Cardiac muscle cell (in vitro differentiated cells and primary cell): ENCODE results near the gene C19orf67. TPM values are rescaled to one million over a fixed set of nuclear protein-coding genes. Genes with fewer than 3 reads are reported as not detected.

Source experiments
- DNase-seq, 2 donors: peaks; one replicate each; pipeline versions ENCODE4 v3.0.0 to v3.0.0-alpha.2; 2010 to 2017; ENCODE audit warnings: low read depth in 1 of 2, low spot score in 1 of 2
- H3K27ac ChIP-seq: fragments of 200-600 bp; sonication (generic); 2 replicates; pipeline ENCODE4 v1.5.1; 2016
- H3K27me3 ChIP-seq: fragments of 200-600 bp; sonication (generic); 2 replicates; pipeline ENCODE4 v1.6.0; 2016; ENCODE audit warnings: control low read depth
- H3K36me3 ChIP-seq: fragments of 200-600 bp; sonication (generic); 2 replicates; pipeline ENCODE4 v1.5.1; 2016; ENCODE audit warnings: control low read depth
- H3K4me1 ChIP-seq: fragments of 200-600 bp; sonication (generic); 2 replicates; pipeline ENCODE4 v1.8.1; 2017; ENCODE audit warnings: low read depth, mild to moderate bottlenecking, mixed run types
- H3K4me3 ChIP-seq: fragments of 200-600 bp; sonication (generic); 2 replicates; pipeline ENCODE4 v1.5.1; 2016; ENCODE audit warnings: mild to moderate bottlenecking
- H3K9me3 ChIP-seq: fragments of 200-600 bp; sonication (generic); 2 replicates; pipeline ENCODE4 v1.5.1; 2017; ENCODE audit warnings: low read depth, mild to moderate bottlenecking, control low read depth
- polyA plus RNA-seq: library from polyadenylated mRNA; unstranded; fragments of >200 nt; fragmentation: Nextera tagmentation; extraction: Ambion mirVana; gene quantifications from 2 replicates; pipeline ENCODE4 v1.2.1, GENCODE V29; 2016
- total RNA-seq: library from RNA; depleted of rRNA; stranded (reverse); fragments of >200 nt; gene quantifications from 2 replicates; pipeline ENCODE4 v1.2.3, GENCODE V29; 2016
- TF ChIP-seq, protein P1 (sequence below): IDR thresholded peaks from 2 replicates; pipeline ENCODE4 v1.5.1; 2012; ENCODE audit warnings: low read depth, mild to moderate bottlenecking, low read length

C19orf67 gene
- total and polyA plus RNA-seq, 2 experiments from 2014 or later, result 7.5 to 14.2 TPM

DNA sequence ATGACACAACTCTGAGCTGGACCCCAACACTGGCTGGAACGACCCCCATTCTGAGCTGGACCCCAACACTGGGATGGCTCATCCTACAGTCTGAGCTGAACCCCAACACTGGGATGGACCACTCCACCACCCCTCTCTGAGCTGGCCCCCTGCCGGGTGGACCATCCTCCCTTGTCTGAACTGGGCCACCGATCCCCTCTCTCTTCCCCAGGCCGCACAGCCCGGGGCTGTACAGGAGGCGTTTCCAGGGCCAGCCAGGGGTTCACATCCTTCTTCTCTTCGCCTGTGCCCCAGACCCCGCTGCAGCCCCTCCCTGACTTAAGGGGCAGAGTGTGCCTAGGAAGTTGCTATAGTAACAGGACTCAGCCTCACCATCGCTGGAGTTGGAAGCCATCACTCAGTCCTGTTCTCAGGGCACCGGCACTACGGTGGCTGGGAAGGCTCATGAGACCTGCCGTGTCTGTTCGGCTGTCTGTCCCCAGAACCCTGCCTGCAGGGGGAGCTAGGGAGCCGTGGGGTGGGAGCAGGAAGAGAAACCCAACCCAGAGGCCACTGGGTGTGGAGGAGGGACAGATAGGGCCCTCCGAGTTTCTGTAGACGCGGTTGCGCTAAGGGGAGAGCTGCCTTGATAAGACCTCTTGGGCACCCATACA lies 28.3 kb upstream of the C19orf67 start:
- H3K27ac ChIP-seq, result peak overlapping the region; percentile 62
- H3K9me3 ChIP-seq, result no peaks in the 10 kb centered on the region
- TF ChIP-seq, protein P1, sequence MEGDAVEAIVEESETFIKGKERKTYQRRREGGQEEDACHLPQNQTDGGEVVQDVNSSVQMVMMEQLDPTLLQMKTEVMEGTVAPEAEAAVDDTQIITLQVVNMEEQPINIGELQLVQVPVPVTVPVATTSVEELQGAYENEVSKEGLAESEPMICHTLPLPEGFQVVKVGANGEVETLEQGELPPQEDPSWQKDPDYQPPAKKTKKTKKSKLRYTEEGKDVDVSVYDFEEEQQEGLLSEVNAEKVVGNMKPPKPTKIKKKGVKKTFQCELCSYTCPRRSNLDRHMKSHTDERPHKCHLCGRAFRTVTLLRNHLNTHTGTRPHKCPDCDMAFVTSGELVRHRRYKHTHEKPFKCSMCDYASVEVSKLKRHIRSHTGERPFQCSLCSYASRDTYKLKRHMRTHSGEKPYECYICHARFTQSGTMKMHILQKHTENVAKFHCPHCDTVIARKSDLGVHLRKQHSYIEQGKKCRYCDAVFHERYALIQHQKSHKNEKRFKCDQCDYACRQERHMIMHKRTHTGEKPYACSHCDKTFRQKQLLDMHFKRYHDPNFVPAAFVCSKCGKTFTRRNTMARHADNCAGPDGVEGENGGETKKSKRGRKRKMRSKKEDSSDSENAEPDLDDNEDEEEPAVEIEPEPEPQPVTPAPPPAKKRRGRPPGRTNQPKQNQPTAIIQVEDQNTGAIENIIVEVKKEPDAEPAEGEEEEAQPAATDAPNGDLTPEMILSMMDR, result peak; percentile 35
- peaks cover 36% of the 10 kb centered on the region for H3K4me1 ChIP-seq
- no peak for DNase-seq
- no peak overlapping the region for H3K4me3 ChIP-seq
- no peaks in the 10 kb centered on the region for H3K36me3 ChIP-seq
- H3K27me3 ChIP-seq, result no peaks in the 10 kb centered on the region

DNA sequence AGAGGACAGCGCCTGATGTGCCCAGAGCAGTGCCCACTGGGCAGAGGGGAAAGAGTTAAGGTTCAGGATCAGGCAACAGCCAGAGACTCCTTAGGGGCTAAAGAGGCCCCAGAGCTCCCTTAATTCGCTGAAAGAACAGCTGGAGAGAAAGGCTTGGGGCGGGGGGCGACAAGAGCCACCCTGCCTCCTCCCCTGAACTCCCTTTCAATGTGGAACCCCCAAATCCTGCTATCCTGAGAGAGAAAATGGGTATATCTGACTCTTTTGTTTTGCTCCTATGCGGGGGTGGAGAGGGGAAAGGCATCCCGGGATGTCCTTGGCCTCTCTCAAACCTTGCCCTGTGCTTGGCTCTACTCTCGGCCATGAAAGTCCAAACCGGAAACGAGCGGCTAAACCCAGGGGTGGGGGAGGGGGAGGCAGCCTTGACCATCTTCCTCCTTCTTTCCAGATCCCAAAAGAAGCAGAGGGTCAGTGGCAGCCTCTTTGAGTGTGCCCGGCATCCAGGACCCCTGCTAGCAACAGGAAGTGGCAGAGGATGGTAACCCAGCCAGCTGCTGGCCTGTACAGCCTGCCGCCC lies 27.3 kb upstream of the C19orf67 start:
- H3K4me3 ChIP-seq, result no peak overlapping the region
- no peaks in the 10 kb centered on the region for H3K27me3 ChIP-seq
- H3K9me3 ChIP-seq, result no peaks in the 10 kb centered on the region
- no peaks in the 10 kb centered on the region for H3K36me3 ChIP-seq
- H3K27ac ChIP-seq, result peak overlapping the region; percentile 62
- peaks cover 30% of the 10 kb centered on the region for H3K4me1 ChIP-seq
- TF ChIP-seq, protein P1, result no peak
- peak in 1 of 2 donors; percentile 53 for DNase-seq

DNA sequence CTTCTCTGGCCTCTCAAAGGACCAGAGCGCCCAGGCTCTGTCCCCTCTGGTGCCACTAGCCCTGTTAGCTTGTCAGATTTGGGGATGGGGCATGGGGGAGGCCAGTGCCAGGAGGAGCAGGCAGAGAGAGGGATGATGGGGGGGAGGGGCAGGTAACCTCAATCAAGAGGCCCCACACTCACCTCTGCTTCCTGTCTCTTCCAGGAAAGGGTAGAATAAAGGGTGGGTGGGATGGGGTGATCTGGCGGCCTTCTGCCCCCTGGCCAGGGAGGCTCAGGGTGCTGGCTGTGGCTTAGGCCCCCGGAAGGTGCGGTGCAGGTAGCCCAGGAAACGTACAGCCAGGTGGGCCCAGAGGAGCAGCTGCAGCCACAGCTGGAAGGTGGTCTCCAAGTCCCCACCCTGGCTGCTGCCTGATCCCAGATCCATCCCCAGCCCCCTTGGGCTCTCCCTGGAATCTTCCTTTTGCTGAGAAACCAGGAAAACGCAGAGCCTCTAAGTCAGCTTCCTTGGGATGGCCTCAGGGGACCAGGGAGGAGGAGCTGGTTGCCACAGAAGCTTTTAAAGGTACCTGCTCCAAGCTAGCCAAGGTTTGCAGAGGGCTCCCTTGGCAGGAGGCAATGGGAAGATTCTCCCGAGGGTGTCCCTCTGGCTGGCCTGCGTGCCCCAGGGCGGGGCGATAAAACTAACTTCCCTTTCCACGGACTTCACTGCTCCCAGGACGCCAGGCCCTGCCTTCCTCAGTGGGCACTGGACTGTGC lies 26.6 kb upstream of the C19orf67 start:
- Histone ChIP-seq H3K27ac (peak overlapping the region; percentile 62), H3K4me1 (peaks cover 30% of the 10 kb centered on the region), H3K4me3 (no peak overlapping the region), H3K27me3 (no peaks in the 10 kb centered on the region), H3K36me3 (no peaks in the 10 kb centered on the region), H3K9me3 (no peaks in the 10 kb centered on the region)
- TF ChIP-seq, protein P1, result no peak
- DNase-seq, result peak in 1 of 2 donors; percentile 43

DNA sequence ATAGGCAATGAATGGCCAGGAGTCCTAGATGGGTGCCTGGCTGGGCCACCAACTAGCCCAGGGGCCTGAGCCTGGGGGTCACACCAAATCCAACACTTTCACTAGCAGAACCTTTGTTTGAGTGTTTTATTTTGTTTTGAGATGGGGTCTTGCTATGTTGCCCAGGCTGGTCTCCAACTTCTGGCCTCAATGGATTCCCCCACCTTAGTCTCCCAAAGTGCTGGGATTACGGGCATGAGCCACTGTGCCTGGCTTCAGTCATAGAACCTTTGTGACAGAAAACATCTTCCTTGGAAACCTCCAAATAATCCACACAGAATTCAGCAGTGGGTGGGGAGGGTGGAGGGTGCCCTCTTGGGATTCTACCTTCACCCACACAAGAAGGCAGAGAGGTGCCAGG lies 25.9 kb upstream of the C19orf67 start:
- Histone ChIP-seq H3K4me1 (peaks cover 27% of the 10 kb centered on the region), H3K4me3 (no peak overlapping the region), H3K36me3 (no peaks in the 10 kb centered on the region), H3K27me3 (no peaks in the 10 kb centered on the region), H3K27ac (no peak overlapping the region), H3K9me3 (no peaks in the 10 kb centered on the region)
- no peak for DNase-seq
- TF ChIP-seq, protein P1, result no peak

DNA sequence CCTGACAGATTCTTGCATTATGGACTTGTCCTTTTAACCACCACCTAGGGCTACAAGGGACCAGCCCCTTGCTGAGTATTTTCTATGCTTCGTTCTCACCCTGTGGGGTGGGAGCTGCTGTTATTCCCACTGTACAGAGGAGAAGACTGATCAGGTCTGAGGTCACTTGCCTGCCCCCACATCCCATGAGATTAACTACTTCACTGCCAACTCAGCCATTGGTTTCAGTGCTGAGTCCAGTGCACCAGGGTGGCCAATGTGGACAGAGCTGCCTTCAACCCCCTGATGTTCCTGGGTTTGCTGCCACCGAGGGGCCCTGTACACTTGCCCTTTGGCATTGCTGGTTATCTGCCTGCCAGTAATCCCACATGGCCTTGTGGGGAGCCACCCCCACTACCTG lies 25.1 kb upstream of the C19orf67 start:
- H3K4me3 ChIP-seq, result no peak overlapping the region

More for the DNA sequence above, 25.1 kb upstream of the C19orf67 start:
- Histone ChIP-seq H3K36me3 (peaks cover 2% of the 10 kb centered on the region), H3K9me3 (no peaks in the 10 kb centered on the region), H3K27me3 (no peaks in the 10 kb centered on the region), H3K4me1 (peaks cover 19% of the 10 kb centered on the region), H3K27ac (no peak overlapping the region)
- TF ChIP-seq, protein P1, result no peak
- no peak for DNase-seq
